GM19328 (cell line): ENCODE measurements around the gene STAG1.
"Not testable (repeated sequence)": the region's sequence is repeated elsewhere in the genome, so short reads cannot be mapped to it uniquely, and the experiment has no call there.

Source experiments
- ATAC-seq: cut with Tn5 transposase; IDR thresholded peaks from one replicate; pipeline ENCODE4 v1.9.1; 2021; ENCODE audit warnings: mild to moderate bottlenecking, moderate library complexity; ENCODE audit not compliant: unreplicated experiment

The STAG1 gene

GRCh38 chr3:136604961-136605360, 147.2 kb downstream of the STAG1 start:
- ATAC-seq, result no peak

GRCh38 chr3:136602818-136603217, 149.4 kb downstream of the STAG1 start:
- no peak for ATAC-seq

DNA sequence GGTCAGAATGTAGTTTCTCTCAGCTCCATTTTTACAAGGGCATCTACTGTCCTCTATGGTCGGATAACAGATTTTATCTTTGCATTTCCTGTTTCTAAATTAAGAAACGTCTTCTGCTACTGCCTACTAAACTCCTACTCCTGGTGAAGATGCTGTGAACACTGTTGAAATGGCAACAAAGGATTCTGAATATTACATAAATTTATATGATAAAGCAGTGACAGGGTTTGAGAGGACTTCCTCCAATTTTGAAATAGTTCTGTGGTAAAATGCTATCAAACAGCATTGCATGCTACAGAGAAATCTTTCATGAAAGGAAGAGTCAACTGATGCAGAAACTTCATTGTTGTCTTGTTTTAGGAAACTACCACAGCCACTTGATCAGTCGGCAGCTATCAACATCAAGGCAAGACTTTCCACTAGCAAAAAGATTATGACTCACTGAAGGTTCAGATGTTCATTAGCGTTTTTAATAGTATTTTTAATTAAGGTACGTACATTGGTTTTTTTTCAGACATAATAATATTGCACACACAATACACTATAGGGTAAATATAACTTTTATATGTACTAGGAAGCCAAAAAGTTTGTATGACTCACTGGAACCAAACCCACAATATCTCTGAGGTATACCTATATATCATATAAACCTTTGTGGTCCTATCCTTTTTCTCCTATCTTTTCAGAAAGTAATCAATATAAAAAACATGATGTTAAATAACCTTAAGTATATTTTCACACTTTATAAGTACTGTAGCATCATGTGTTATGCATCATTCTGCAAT, 156.1 kb downstream of the STAG1 start:
- ATAC-seq, result no peak

DNA sequence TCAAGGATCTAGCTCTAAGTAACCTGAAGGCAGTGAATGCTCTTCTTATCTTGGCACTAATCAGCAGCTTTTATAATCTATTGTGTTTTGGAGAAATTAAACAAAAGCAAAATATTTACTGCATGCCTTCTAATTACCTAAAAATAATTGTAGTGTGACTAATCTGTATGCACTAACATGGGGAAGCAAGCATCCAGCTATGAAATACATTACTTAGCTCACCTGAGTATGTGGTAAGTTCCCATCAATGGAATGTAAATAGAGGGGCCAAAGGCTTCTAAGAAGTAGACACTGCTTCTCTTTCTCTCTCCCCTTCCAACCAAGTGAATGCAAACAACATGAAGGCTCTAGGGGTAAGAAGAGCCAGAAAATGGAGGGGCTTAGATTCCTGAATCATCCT, 165.6 kb downstream of the STAG1 start:
- no peak for ATAC-seq

GRCh38 chr3:136584728-136585127, 167.4 kb downstream of the STAG1 start:
- no peak for ATAC-seq

- ATAC-seq, result no peak
Observed at GRCh38 chr3:136583823-136584222, 168.4 kb downstream of the STAG1 start.

- no peak for ATAC-seq
Observed at GRCh38 chr3:136577791-136578190, 174.4 kb downstream of the STAG1 start.

DNA sequence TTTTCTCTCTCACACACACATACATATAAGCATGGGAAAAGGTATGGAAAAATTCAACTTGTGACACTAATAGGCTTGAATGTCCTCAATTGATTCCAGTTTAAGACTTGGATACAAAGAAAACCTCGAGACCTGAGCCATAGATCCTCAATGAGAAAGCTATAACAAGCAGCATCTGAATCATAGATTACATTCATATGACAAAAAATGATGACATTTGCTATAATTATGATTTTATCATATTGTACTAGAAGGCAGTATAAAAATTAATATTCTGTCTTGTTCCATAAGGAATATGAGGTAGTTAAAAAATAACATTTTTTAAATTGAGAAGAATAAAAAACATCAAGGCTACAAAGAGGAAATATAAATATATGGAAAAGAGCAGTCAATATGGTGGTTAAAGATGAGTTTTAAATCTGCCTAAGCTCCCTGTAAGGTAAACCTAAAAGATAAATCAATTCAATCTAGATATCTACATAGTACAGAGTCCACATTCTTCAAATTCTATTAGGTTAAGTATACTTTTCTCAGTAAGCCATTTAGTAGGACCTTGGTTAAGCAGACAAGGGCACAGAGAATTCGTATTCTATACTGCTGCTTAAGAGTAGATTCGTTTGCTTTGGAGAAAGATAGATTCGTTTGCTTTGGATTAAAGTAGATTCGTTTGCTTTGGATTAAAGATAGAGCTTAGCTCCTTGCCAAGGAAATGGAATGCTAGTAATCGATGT, 175.7 kb downstream of the STAG1 start:
- ATAC-seq, result no peak

- ATAC-seq, result no peak
Observed at GRCh38 chr3:136567599-136568188, 184.5 kb downstream of the STAG1 start.

DNA sequence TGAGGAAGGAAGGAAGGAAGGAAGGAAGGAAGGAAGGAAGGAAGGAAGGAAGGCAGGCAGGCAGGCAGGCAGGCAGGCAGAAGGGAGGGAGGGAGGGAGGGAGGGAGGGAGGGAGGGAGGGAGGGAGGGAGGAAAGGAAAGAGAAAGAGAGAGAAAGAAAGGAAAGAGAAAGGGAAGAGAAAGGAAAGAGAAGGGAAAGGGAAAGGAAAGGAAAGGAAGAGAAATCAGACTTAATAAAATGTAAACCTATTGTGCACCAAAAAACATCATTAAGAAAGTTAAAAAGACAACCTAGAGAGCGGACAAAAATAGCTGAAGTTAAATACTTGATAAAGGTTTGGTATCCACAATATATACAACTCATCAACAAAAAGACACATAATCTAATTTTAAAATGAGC, 187.2 kb downstream of the STAG1 start:
- ATAC-seq, result not testable (repeated sequence)

DNA sequence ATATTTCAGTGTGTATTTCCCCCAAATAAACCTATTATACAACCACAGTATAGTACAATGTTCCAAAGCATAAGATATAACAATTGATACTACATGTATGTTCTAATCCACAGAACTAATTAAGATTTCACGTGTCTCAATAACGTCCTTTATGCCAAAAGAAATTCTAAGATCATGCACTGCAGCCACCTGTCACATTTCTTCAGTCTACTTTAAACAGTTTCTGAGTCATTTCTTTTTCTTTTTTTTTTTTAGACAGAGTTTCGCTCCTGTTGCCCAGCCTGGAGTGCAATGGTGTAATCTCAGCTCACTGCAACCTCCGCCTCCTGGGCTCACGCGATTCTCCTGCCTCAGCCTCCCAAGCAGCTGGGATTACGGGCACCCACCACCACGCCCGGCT, 190.2 kb downstream of the STAG1 start:
- ATAC-seq, result no peak

DNA sequence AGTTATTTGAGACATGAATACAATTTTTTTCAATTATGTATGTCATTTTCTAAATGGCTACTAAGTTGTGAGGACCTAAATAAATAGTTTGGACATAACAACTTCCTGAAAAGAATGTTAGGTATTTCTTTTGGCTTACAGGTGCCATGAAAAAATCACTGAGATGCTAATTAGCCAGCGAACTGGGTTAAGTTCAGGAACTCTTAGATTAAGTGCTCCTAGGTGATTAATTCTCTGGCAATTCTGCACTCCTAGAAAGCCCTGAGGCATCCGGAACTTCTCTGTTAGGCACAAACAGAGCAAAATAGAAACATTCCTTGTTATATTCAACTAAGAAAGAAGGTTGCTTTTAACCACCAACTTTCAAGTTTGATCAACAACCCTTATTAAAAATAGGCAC, 192.3 kb downstream of the STAG1 start:
- ATAC-seq, result no peak

DNA sequence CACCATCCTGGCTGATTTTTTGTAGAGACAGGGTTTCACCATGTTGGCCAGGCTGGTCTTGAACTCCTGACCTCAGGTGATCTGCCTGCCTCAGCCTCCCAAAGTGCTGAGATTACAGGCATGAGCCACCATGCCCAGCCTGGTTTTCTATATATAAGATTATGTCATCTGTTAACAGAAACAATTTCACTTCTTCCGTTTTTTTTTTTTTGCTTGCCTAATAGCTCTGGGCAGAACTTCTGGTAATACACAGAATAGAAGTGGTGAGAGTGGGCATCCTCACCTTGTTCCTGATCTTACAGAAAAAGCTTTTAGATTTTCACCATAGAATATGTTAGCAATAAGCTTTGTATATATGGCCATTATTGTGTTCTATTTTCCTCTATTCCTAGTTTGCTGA, 202.7 kb downstream of the STAG1 start:
- ATAC-seq, result not testable (repeated sequence)

DNA sequence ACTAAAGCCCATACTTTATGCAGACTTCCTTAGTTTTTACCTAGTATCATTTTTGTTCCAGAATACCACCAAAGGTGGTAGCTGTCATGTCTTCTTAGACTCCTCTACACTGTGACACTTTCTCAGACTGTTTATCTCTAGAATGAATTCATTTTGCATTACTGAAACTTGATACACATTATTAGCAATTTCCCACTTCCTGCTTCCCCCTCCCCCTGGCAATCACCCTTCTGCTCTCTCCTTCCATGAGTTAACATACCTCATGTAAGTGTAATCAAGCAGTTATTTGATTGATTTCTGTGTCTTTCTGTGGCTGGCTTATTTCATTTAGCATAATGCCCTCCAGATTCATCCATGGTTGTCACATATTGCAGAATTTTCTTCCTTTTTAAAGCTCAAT, 204.9 kb downstream of the STAG1 start:
- no peak for ATAC-seq

DNA sequence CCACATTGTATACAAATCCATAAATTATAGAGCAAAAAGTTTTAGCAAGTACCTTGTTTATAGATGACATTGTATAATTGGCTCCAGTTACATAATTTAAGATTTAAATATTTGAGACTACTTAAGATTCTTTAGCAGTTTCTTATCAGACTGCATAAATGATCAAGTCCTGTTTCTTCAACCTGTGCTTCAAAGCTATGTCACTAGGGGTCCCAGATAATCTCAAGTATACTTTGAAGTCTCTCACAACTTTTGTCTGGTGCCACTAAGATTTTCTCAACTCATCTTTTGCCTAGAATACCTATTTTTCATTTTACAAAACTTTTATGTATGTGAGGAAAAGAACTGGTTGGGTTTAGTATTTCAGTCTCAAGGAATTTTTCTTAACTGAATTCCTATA, 205.5 kb downstream of the STAG1 start:
- ATAC-seq, result no peak

GRCh38 chr3:136545664-136546268, 206.4 kb downstream of the STAG1 start:
- ATAC-seq, result no peak

- no peak for ATAC-seq
Observed at GRCh38 chr3:136544532-136544931, 207.6 kb downstream of the STAG1 start.

DNA sequence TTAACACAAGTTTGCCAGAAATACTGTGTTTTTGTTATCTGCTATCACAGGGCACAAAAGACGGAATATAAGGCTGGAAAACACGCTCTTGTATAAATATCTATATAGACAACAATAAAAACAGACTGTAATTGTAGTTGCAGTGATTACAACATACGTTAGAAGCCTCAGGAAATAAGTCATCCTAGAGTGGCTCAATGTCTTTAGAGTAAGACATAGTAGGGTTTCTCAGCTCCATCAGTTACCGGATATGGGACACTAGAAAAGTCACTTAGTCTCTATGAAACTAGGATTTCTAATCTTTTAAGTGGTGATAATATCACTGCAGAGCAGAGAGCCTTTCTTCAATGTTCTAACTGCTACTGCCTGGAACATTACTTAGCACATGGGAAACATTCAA, 208.8 kb downstream of the STAG1 start:
- no peak for ATAC-seq

DNA sequence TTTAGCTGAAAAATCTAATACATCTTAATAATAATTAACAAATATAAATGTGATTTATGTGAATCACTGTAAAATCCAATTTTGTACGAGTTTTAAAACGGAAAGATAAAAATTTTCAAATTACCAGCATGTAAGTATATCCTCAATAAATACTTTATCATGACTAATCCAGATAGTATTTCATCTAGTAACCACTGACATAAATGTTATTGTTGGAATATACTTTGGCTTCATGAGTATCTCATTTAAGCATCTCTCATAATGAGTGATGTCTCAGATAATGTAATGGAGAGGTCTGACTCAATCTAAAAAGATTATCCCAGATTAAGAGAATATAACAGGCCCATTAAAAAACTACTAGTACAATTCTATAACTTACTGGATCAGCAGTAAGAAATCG, 216.3 kb downstream of the STAG1 start:
- no peak for ATAC-seq

DNA sequence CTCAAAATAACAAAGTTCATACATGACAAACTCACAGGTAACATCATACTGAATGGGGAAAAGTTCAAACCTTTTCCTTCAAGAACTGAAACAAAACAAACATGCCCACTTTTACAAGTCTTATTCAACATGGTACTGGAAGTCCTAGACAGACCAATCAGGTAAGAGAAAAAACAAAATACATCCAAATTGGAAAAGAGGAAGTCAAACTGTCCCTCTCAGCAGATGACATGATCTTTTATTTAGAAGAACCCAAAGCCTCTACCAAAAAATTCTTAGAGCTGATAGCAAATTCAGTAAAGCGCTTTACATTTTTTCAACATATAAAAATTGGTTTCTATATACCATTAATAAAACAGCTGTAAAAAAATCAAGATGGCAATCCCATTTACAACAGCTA, 219.4 kb downstream of the STAG1 start:
- ATAC-seq, result no peak

DNA sequence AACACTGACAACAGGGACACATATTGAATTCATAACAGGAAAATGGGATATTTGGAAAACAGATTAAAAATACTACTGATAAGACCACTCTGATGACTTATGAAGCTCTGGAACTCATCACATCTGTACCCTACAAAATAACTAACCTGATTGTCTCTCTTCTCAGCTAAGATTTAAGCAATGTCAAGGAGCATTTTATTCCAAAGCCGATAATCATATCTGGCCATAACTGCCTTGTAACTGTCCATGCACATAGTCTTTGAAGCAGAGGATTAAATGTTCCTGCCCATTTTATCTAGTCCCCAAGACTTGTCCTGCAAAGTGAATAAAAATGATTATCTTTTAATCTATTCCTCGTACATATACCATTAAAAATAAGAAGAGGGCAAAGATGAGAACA, 234.1 kb downstream of the STAG1 start:
- no peak for ATAC-seq

DNA sequence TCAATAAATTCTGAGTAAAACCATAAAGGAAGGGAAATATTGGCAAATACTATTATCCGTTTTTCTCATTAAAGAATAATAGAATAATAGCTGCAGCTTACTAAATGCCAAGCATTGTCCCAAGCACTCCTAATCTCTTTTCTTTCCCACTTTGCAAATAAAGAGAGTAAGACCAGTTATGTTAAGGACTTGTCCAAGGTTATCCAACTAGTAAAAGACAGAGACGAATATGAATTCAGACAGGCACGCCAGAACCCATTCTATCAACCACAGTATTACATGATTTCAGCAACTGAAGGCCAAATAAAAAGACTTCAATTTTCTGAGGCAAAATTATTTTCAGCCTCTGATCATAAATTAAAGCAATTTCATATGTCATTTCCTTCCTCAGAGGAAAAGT, 235.5 kb downstream of the STAG1 start:
- no peak for ATAC-seq
